Neuron (in vitro differentiated cells): ENCODE measurements around the gene B4GAT1.
"Not testable (repeated sequence)": the region's sequence is repeated elsewhere in the genome, so short reads cannot be mapped to it uniquely, and the experiment has no call there.

Experiments used
- H2AFZ ChIP-seq: one replicate; pipeline ENCODE4 v1.6.1; 2013; ENCODE audit warnings: low read depth, mild to moderate bottlenecking, inconsistent platforms, low read length, moderate library complexity
- H3K27me3 ChIP-seq: one replicate; pipeline ENCODE4 v1.6.1; 2013; ENCODE audit warnings: low read length; ENCODE audit not compliant: insufficient read depth
- H3K36me3 ChIP-seq: one replicate; pipeline ENCODE4 v1.6.1; 2013; ENCODE audit warnings: low read length; ENCODE audit not compliant: insufficient read depth
- H3K4me1 ChIP-seq: one replicate; pipeline ENCODE4 v1.6.1; 2013; ENCODE audit warnings: low read length; ENCODE audit not compliant: insufficient read depth
- H3K4me3 ChIP-seq: 2 replicates; pipeline ENCODE4 v1.5.1; 2013; ENCODE audit warnings: mild to moderate bottlenecking, low read length, moderate library complexity
- H3K9me3 ChIP-seq: one replicate; pipeline ENCODE4 v1.6.1; 2013; ENCODE audit warnings: low read length

Gene B4GAT1

GRCh38 chr11:66347425-66348276 is at the start of gene B4GAT1:
Gene B4GAT1, minus strand, starts transcription at chr11:66347629. Its CDS starts 84 bp downstream, at chr11:66347545.
- Histone ChIP-seq H3K9me3 (no peaks in the 10 kb centered on the region), H3K27me3 (no peaks in the 10 kb centered on the region), H3K36me3 (peaks cover 3% of the 10 kb centered on the region), H2AFZ (peak within 1 kb of the TSS; percentile 59), H3K4me1 (peaks cover 29% of the 10 kb centered on the region), H3K4me3 (peak within 1 kb of the TSS; percentile 91)

GRCh38 chr11:66393954-66394353 is 46.5 kb upstream of the B4GAT1 start:
- no peaks in the 10 kb centered on the region for H3K4me1 ChIP-seq
- H3K27me3 ChIP-seq: no peaks in the 10 kb centered on the region
- no peaks in the 10 kb centered on the region for H3K9me3 ChIP-seq
- H2AFZ ChIP-seq: no peak overlapping the region
- no peaks in the 10 kb centered on the region for H3K36me3 ChIP-seq
- H3K4me3 ChIP-seq: no peak overlapping the region

- no peaks in the 10 kb centered on the region for H3K36me3 ChIP-seq
- no peaks in the 10 kb centered on the region for H3K4me1 ChIP-seq
- H3K27me3 ChIP-seq: peaks cover 4% of the 10 kb centered on the region
- no peaks in the 10 kb centered on the region for H3K9me3 ChIP-seq
- no peak overlapping the region for H3K4me3 ChIP-seq
- H2AFZ ChIP-seq: no peak overlapping the region
Measured at GRCh38 chr11:66391322-66391721, 43.9 kb upstream of the B4GAT1 start.

GRCh38 chr11:66388780-66389386 is 41.5 kb upstream of the B4GAT1 start:
- Histone ChIP-seq H2AFZ (no peak overlapping the region), H3K9me3 (no peaks in the 10 kb centered on the region), H3K4me3 (no peak overlapping the region), H3K27me3 (peaks cover 4% of the 10 kb centered on the region), H3K4me1 (no peaks in the 10 kb centered on the region), H3K36me3 (no peaks in the 10 kb centered on the region)

- no peak overlapping the region for H2AFZ ChIP-seq
- no peaks in the 10 kb centered on the region for H3K9me3 ChIP-seq
- H3K4me1 ChIP-seq: no peaks in the 10 kb centered on the region
- H3K36me3 ChIP-seq: no peaks in the 10 kb centered on the region
- H3K27me3 ChIP-seq: peaks cover 4% of the 10 kb centered on the region
- H3K4me3 ChIP-seq: peak overlapping the region; percentile 36
Measured at GRCh38 chr11:66386171-66387069, 39.0 kb upstream of the B4GAT1 start.

GRCh38 chr11:66384316-66384715 is 36.9 kb upstream of the B4GAT1 start:
- not testable (repeated sequence) for H3K4me1 ChIP-seq, H2AFZ ChIP-seq, H3K36me3 ChIP-seq, H3K9me3 ChIP-seq, H3K27me3 ChIP-seq, H3K4me3 ChIP-seq

GRCh38 chr11:66380264-66380663 is 32.8 kb upstream of the B4GAT1 start:
- not testable (repeated sequence) for H3K4me1 ChIP-seq, H3K27me3 ChIP-seq, H2AFZ ChIP-seq, H3K36me3 ChIP-seq, H3K4me3 ChIP-seq, H3K9me3 ChIP-seq

GRCh38 chr11:66373690-66374287 is 26.4 kb upstream of the B4GAT1 start:
- peaks cover 25% of the 10 kb centered on the region for H3K4me1 ChIP-seq
- not testable (repeated sequence) for H3K36me3 ChIP-seq, H3K27me3 ChIP-seq, H3K9me3 ChIP-seq, H2AFZ ChIP-seq, H3K4me3 ChIP-seq

- no peaks in the 10 kb centered on the region for H3K36me3 ChIP-seq
- H3K4me3 ChIP-seq: no peak overlapping the region
- H3K9me3 ChIP-seq: no peaks in the 10 kb centered on the region
- no peak overlapping the region for H2AFZ ChIP-seq
- peaks cover 25% of the 10 kb centered on the region for H3K4me1 ChIP-seq
- no peaks in the 10 kb centered on the region for H3K27me3 ChIP-seq
Measured at GRCh38 chr11:66373265-66373664, 25.8 kb upstream of the B4GAT1 start.

GRCh38 chr11:66371627-66372415 is 24.4 kb upstream of the B4GAT1 start, which contains the start of gene SLC29A2:
Gene SLC29A2, minus strand, starts transcription at chr11:66371760. Its CDS starts 169 bp downstream, at chr11:66371591.
- peak within 1 kb of the TSS; percentile 84 for H2AFZ ChIP-seq
- H3K4me3 ChIP-seq: peak within 1 kb of the TSS; percentile 64
- H3K9me3 ChIP-seq: no peaks in the 10 kb centered on the region
- no peaks in the 10 kb centered on the region for H3K27me3 ChIP-seq
- peaks cover 25% of the 10 kb centered on the region for H3K4me1 ChIP-seq
- no peaks in the 10 kb centered on the region for H3K36me3 ChIP-seq

- Histone ChIP-seq H2AFZ (no peak overlapping the region), H3K36me3 (no peaks in the 10 kb centered on the region), H3K4me3 (no peak overlapping the region), H3K4me1 (peaks cover 25% of the 10 kb centered on the region), H3K27me3 (no peaks in the 10 kb centered on the region), H3K9me3 (no peaks in the 10 kb centered on the region)
Measured at GRCh38 chr11:66369073-66369894, 21.9 kb upstream of the B4GAT1 start.
